H4 (cell line): ENCODE data around the gene ZNF24. TPM values are rescaled to one million over a fixed set of nuclear protein-coding genes. Genes with fewer than 3 reads are reported as not detected.
A peak's percentile ranks its signal among the peaks of the same experiment; 100 is the strongest.

Experiments used
- DNase-seq: peaks from one replicate; pipeline ENCODE4 v3.0.0-alpha.2; 2015; ENCODE audit warnings: low spot score
- total RNA-seq: library from RNA; depleted of rRNA; stranded (reverse); fragments of >200 nt; shearing (Covaris generic); gene quantifications from 2 replicates; pipeline ENCODE4 v1.2.3, GENCODE V29; 2014; rRNA removed

The ZNF24 gene
- 27.9 and 35.4 TPM in 2 replicates for total RNA-seq

GRCh38 chr18:35343936-35344735 is at the start of gene ZNF24:
Gene ZNF24 (minus strand): TSS chr18:35344420. CDS start chr18:35340650, 3,770 bp downstream.
- peak; percentile 85 for DNase-seq

GRCh38 chr18:35393716-35394115 is 49.5 kb upstream of the ZNF24 start:
- DNase-seq, result no peak

- DNase-seq, result no peak
Measured at GRCh38 chr18:35392375-35392774, 48.2 kb upstream of the ZNF24 start.

- no peak for DNase-seq
Measured at GRCh38 chr18:35390951-35391700, 46.9 kb upstream of the ZNF24 start.

GRCh38 chr18:35389095-35389618 is 44.9 kb upstream of the ZNF24 start:
- no peak for DNase-seq

GRCh38 chr18:35387152-35387571 is 42.9 kb upstream of the ZNF24 start:
- DNase-seq, result peak; percentile 25

GRCh38 chr18:35386600-35387100 is 42.4 kb upstream of the ZNF24 start:
- DNase-seq, result peak; percentile 79

- DNase-seq, result no peak
Measured at GRCh38 chr18:35383136-35383535, 38.9 kb upstream of the ZNF24 start.

GRCh38 chr18:35379421-35379820 is 35.2 kb upstream of the ZNF24 start:
- no peak for DNase-seq

GRCh38 chr18:35378574-35378896 is 34.3 kb upstream of the ZNF24 start:
- no peak for DNase-seq

GRCh38 chr18:35377875-35378573 is 33.8 kb upstream of the ZNF24 start:
- DNase-seq, result no peak

- peak; percentile 46 for DNase-seq
Measured at GRCh38 chr18:35376742-35377695, 32.8 kb upstream of the ZNF24 start, which contains the start of gene ZNF396. Gene ZNF396 (minus strand): TSS chr18:35377337. CDS start chr18:35374292, 3,045 bp downstream.

- DNase-seq, result no peak
Measured at GRCh38 chr18:35376393-35376741, 32.1 kb upstream of the ZNF24 start.

GRCh38 chr18:35374708-35375107 is 30.5 kb upstream of the ZNF24 start:
- no peak for DNase-seq

- DNase-seq, result no peak
Measured at GRCh38 chr18:35371412-35372195, 27.4 kb upstream of the ZNF24 start.

- no peak for DNase-seq
Measured at GRCh38 chr18:35369126-35369525, 24.9 kb upstream of the ZNF24 start.

- DNase-seq, result no peak
Measured at GRCh38 chr18:35368595-35368994, 24.4 kb upstream of the ZNF24 start.

- no peak for DNase-seq
Measured at GRCh38 chr18:35362531-35362930, 18.3 kb upstream of the ZNF24 start.

GRCh38 chr18:35361570-35362321 is 17.5 kb upstream of the ZNF24 start:
- no peak for DNase-seq
